Amniotic epithelial cell (primary cell): ENCODE results near the gene CHD2.
A peak's percentile ranks its signal among the peaks of the same experiment; 100 is the strongest.
"Not testable (repeated sequence)": the region's sequence is repeated elsewhere in the genome, so short reads cannot be mapped to it uniquely, and the experiment has no call there.

ENCODE experiments used
- DNase-seq: peaks from one replicate; pipeline ENCODE4 v3.0.0-alpha.2; 2010; ENCODE audit warnings: low read depth

The CHD2 gene

GRCh38 chr15:93020976-93021772 lies 121.0 kb downstream of the CHD2 start:
- no peak for DNase-seq

- no peak for DNase-seq
These were observed 124.2 kb downstream of the CHD2 start for GRCh38 chr15:93024293-93024692.

- DNase-seq: no peak
These were observed 124.8 kb downstream of the CHD2 start for GRCh38 chr15:93024716-93025624.

GRCh38 chr15:93025625-93025982 lies 125.5 kb downstream of the CHD2 start:
- DNase-seq: no peak

GRCh38 chr15:93026380-93026817 lies 126.3 kb downstream of the CHD2 start:
- no peak for DNase-seq

GRCh38 chr15:93027413-93027812 lies 127.3 kb downstream of the CHD2 start:
- no peak for DNase-seq

- DNase-seq: no peak
These were observed 128.0 kb downstream of the CHD2 start for GRCh38 chr15:93028111-93028631.

- DNase-seq: peak; percentile 95
These were observed 128.6 kb downstream of the CHD2 start for GRCh38 chr15:93028632-93029213.

- peak; percentile 16 for DNase-seq
These were observed 129.2 kb downstream of the CHD2 start for GRCh38 chr15:93029214-93029835.

GRCh38 chr15:93029836-93030429 lies 129.8 kb downstream of the CHD2 start:
- peak; percentile 67 for DNase-seq

- DNase-seq: peak; percentile 41
These were observed 130.4 kb downstream of the CHD2 start for GRCh38 chr15:93030430-93031102.

- DNase-seq: no peak
These were observed 131.0 kb downstream of the CHD2 start for GRCh38 chr15:93031103-93031464.

- not testable (repeated sequence) for DNase-seq
These were observed 131.6 kb downstream of the CHD2 start for GRCh38 chr15:93031557-93032384.

- DNase-seq: not testable (repeated sequence)
These were observed 132.5 kb downstream of the CHD2 start for GRCh38 chr15:93032515-93033206.

GRCh38 chr15:93033434-93034045 lies 133.4 kb downstream of the CHD2 start:
- no peak for DNase-seq

- no peak for DNase-seq
These were observed 134.4 kb downstream of the CHD2 start for GRCh38 chr15:93034512-93034911.

GRCh38 chr15:93035092-93035915 lies 135.2 kb downstream of the CHD2 start:
- DNase-seq: no peak
